PFSK-1 (cell line): ENCODE data around the gene NOX5.

Experiments used
- FOXP2 ChIP-seq: optimal IDR thresholded peaks from 2 replicates; pipeline ENCODE3; 2011; ENCODE audit warnings: borderline replicate concordance, control low read depth, inconsistent platforms; ENCODE audit not compliant: insufficient read depth; ENCODE audit errors: extremely low read length, extremely low read depth
- POLR2AphosphoS5 ChIP-seq: IDR thresholded peaks from 2 replicates; pipeline ENCODE4 v1.6.1; 2012; ENCODE audit warnings: low read depth, mild to moderate bottlenecking, control low read depth, low read length, moderate library complexity
- SIN3A ChIP-seq: IDR thresholded peaks from 2 replicates; pipeline ENCODE4 v1.6.1; 2012; ENCODE audit warnings: mild to moderate bottlenecking, low read length, moderate library complexity, borderline replicate concordance; ENCODE audit not compliant: insufficient read depth
- TAF1 ChIP-seq: IDR thresholded peaks from 2 replicates; pipeline ENCODE4 v1.6.1; 2012; ENCODE audit warnings: low read length, control low read depth, borderline replicate concordance; ENCODE audit not compliant: insufficient read depth
- TF ChIP-seq, protein P1 (sequence below), 2 experiments: IDR thresholded peaks; 2 replicates each; pipeline versions ENCODE4 v1.6.1 to v1.8.0; 2011 to 2012; ENCODE audit warnings: low read depth in 2 of 2, low read length in 2 of 2, control low read depth in 1 of 2, inconsistent platforms in 1 of 2, mild to moderate bottlenecking in 1 of 2, moderate library complexity in 1 of 2; ENCODE audit not compliant: insufficient read depth in 1 of 2

The NOX5 gene

DNA sequence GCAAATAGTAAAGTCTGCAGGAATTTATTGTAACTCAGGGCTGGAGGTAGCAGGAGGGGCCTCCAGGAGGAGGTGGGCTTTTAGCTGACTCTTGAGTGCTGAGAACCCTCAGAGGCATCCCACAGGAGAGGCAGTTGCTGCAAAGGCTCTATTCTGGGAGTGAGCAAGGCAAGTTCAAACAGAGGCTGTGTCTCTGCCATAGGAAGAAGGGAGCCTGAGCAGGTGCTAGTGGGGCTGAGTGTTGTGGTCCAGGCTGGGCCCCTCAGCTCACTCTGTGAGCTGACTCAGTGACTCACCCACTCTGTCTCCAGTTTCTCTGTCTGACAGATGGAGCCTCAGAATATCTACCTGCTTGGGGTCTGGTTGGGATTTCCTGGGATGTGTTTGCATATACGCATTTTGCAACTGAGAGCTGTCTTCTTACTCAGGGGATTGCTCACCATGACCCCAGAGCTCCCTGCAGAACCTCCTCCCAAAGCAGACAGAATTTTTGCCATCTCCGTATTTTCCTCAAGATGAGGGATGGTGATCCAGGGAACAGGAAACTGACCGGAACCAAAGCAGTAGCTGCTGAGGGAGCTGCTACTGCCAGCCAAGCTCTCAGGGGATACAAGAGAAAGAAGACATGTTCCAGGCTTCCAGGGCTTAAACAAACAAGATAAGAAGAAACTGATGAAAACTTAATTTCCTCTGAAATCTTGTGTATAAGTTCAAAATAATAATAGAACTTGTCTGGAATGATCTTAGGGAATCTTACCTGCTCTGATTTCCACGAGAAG, 13.6 kb upstream of the NOX5 start:
- TF ChIP-seq SIN3A: no peak
- TF ChIP-seq POLR2AphosphoS5: no peak
- TF ChIP-seq TAF1: no peak
- TF ChIP-seq FOXP2: no peak
- TF ChIP-seq, protein P1, sequence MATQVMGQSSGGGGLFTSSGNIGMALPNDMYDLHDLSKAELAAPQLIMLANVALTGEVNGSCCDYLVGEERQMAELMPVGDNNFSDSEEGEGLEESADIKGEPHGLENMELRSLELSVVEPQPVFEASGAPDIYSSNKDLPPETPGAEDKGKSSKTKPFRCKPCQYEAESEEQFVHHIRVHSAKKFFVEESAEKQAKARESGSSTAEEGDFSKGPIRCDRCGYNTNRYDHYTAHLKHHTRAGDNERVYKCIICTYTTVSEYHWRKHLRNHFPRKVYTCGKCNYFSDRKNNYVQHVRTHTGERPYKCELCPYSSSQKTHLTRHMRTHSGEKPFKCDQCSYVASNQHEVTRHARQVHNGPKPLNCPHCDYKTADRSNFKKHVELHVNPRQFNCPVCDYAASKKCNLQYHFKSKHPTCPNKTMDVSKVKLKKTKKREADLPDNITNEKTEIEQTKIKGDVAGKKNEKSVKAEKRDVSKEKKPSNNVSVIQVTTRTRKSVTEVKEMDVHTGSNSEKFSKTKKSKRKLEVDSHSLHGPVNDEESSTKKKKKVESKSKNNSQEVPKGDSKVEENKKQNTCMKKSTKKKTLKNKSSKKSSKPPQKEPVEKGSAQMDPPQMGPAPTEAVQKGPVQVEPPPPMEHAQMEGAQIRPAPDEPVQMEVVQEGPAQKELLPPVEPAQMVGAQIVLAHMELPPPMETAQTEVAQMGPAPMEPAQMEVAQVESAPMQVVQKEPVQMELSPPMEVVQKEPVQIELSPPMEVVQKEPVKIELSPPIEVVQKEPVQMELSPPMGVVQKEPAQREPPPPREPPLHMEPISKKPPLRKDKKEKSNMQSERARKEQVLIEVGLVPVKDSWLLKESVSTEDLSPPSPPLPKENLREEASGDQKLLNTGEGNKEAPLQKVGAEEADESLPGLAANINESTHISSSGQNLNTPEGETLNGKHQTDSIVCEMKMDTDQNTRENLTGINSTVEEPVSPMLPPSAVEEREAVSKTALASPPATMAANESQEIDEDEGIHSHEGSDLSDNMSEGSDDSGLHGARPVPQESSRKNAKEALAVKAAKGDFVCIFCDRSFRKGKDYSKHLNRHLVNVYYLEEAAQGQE (IDR thresholded peaks at IDR 0.05; ENCODE audit: insufficient read depth in 1 of 2, low read depth in 2 of 2, low read length in 2 of 2): no peak

DNA sequence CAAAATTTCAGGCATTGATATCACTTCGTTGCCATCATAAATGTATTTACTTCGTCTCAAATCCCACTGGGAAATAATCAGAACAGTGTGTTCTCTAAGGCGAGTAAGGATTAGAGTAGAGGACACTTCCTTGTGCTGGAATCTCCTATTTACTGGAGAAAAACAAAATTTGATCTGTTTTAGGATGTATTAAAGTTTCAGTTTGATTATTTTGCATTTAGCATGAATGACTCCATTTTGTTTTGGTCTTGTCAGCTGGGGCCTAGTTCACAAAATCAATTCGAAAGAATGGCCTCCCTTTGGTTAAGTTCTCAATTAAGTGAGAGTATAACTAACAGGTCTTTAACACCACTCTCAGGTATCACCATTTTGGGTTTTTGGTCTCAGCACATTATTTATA, 11.7 kb upstream of the NOX5 start:
- TF ChIP-seq TAF1: no peak
- no peak for TF ChIP-seq POLR2AphosphoS5
- TF ChIP-seq, protein P1 (IDR thresholded peaks at IDR 0.05; ENCODE audit: insufficient read depth in 1 of 2, low read depth in 2 of 2, low read length in 2 of 2): no peak
- TF ChIP-seq SIN3A: no peak
- no peak for TF ChIP-seq FOXP2

DNA sequence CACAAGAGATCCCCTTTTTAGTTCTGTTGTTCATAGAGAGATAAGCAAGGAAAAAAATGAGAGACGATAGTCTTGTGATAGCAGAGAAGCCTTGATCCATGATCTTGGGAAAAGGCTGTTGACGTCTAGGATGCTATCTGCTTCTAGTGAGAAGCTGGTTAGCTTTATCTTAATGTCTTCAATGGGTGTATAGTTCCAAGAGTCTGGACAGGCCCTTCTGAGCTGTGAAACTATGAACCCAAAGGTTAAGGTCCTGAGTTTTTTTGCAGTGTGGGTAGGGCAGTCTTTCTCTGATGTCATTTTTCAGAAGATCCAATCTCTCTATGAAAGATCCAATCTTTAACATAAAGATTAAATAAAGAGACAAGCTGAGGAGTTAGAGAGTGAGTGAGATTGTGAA, 10.5 kb upstream of the NOX5 start:
- TF ChIP-seq POLR2AphosphoS5: no peak
- TF ChIP-seq FOXP2: no peak
- TF ChIP-seq TAF1: no peak
- TF ChIP-seq, protein P1 (IDR thresholded peaks at IDR 0.05; ENCODE audit: insufficient read depth in 1 of 2, low read depth in 2 of 2, low read length in 2 of 2): no peak
- TF ChIP-seq SIN3A: no peak

GRCh38 chr15:69008056-69008455, 6.4 kb upstream of the NOX5 start:
- TF ChIP-seq FOXP2: no peak
- no peak for TF ChIP-seq SIN3A
- TF ChIP-seq TAF1: no peak
- no peak for TF ChIP-seq POLR2AphosphoS5
- TF ChIP-seq, protein P1 (IDR thresholded peaks at IDR 0.05; ENCODE audit: insufficient read depth in 1 of 2, low read depth in 2 of 2, low read length in 2 of 2): no peak

DNA sequence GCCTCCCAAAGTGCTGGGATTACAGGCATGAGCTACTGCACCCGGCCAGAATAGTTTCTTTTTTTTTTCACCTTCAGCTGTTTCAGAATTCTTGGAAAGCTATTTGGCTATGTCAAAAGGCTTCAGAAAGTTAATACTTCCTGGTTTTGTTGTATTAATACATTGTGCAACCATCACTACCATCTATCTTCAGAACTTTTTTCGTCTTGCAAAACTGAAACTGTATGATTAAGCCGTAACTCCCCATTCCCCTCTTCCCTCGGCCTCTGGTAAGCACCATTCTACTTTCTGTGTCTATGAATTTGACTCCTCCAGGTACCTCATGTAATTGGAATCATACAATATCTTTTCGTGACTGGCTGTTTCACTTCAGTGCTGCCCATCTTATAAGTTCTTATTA, 5.2 kb upstream of the NOX5 start:
- TF ChIP-seq SIN3A (no peak), FOXP2 (no peak), TAF1 (no peak), POLR2AphosphoS5 (no peak)
- TF ChIP-seq, protein P1 (IDR thresholded peaks at IDR 0.05; ENCODE audit: insufficient read depth in 1 of 2, low read depth in 2 of 2, low read length in 2 of 2): no peak
